ENCODE data around the gene FTO. TPM values are rescaled to one million over a fixed set of nuclear protein-coding genes. Genes with fewer than 3 reads are reported as not detected.

FTO gene
- total RNA-seq, 4 donors from 2014 or later = 21.3 to 50.5 (median 40.8) TPM

DNA sequence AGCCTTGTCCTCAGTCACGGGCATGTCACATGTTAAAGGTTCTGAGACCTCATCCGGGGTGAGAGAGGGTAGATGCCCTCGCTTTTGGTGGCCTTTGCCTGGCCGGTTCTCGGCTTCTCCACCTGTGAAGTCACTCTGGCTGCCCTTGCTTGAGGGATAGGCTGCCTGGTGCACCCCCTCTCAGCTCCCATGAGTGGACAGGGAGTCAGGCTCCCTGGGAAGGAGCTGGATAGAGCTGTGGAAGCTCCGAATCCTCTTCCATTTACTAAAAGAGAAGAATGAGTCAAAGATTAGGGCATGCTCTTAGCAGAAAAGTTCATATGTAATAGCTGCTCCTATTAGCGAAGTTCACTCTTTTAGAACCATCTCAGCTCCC is 440.6 kb downstream of the FTO start:
- TF ChIP-seq EP300 (IDR thresholded peaks at IDR 0.05; ENCODE audit: low read depth) (no peak), POLR2A (IDR thresholded peaks at IDR 0.05) (no peak), POLR2AphosphoS5 (IDR thresholded peaks at IDR 0.05) (no peak)
- TF ChIP-seq, protein P1, sequence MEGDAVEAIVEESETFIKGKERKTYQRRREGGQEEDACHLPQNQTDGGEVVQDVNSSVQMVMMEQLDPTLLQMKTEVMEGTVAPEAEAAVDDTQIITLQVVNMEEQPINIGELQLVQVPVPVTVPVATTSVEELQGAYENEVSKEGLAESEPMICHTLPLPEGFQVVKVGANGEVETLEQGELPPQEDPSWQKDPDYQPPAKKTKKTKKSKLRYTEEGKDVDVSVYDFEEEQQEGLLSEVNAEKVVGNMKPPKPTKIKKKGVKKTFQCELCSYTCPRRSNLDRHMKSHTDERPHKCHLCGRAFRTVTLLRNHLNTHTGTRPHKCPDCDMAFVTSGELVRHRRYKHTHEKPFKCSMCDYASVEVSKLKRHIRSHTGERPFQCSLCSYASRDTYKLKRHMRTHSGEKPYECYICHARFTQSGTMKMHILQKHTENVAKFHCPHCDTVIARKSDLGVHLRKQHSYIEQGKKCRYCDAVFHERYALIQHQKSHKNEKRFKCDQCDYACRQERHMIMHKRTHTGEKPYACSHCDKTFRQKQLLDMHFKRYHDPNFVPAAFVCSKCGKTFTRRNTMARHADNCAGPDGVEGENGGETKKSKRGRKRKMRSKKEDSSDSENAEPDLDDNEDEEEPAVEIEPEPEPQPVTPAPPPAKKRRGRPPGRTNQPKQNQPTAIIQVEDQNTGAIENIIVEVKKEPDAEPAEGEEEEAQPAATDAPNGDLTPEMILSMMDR (IDR thresholded peaks at IDR 0.05) = no peak
- Histone ChIP-seq H3K4me1 (no peaks in the 10 kb centered on the region), H3K36me3 (no peaks in the 10 kb centered on the region), H3K9me3 (no peaks in the 10 kb centered on the region), H3K27ac (no peak overlapping the region), H3K27me3 (no peaks in the 10 kb centered on the region), H3K4me3 (no peak overlapping the region)
- DNase-seq = no peak
- in situ Hi-C loops (cut with MboI; ENCODE audit: low pct_ligation_motif_present in 1 of 4, low pct_unique_long_range_greater_than_20kb in 1 of 4, low sequenced_read_pairs in 3 of 4) = no loop called here
- 58 to 100% methylated on average over 1 to 7 of the region's 7 CpGs for WGBS, 2 donors (ENCODE audit: low coverage in 1 of 2)
- intact Hi-C loops (cut with DNase I; ENCODE audit: low total_unique reads) = no loop called here

DNA sequence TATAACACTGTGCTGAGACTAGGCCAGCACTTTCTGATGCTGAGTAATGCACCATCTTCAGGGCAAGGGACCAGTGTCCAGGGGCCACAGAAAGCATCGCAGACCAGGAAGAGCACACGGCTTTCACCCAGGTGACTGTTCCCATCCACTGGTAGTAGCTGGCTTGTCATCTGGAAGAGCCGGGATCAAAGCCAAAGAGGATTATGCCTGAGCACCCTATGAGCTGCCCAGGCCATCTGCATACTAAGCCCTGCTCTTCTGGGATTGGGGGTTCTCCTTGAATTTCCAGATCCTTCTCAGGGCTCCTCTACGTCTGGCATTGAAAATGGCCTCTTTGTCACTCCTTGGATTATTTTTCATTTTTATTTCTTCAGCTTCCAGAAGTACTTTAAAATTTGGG is 441.9 kb downstream of the FTO start:
- Histone ChIP-seq H3K36me3 (no peaks in the 10 kb centered on the region), H3K4me3 (no peak overlapping the region), H3K4me1 (no peaks in the 10 kb centered on the region), H3K9me3 (no peaks in the 10 kb centered on the region), H3K27ac (no peak overlapping the region), H3K27me3 (no peaks in the 10 kb centered on the region)
- intact Hi-C loops (cut with DNase I; ENCODE audit: low total_unique reads) (no loop called here), in situ Hi-C loops (cut with MboI; ENCODE audit: low pct_ligation_motif_present in 1 of 4, low pct_unique_long_range_greater_than_20kb in 1 of 4, low sequenced_read_pairs in 3 of 4) (no loop called here)
- no peak for DNase-seq
- TF ChIP-seq POLR2AphosphoS5 (IDR thresholded peaks at IDR 0.05) = no peak
- 87 to 89% methylated on average over 3 to 4 of the region's 4 CpGs for WGBS, 2 donors (ENCODE audit: low coverage in 1 of 2)

DNA sequence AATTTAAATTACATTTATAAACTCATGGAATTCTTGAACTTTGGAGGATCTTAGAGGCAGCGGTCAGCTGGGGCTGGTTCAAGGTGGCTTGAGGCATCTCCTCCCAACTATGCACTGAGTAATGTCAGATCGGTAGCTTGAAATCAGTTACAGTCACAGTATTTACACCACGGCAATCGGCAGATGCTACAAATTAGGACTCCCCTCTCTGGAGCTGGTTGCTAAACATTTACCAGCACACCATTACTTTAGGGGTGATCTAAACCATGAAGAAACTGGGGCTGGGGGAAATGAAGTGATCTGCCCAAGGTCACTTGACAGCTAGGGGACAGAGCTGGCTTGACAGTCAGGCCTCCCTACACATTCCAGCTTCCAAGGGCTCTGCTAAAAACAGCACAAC is 445.0 kb downstream of the FTO start:
- H3K4me1 ChIP-seq = no peaks in the 10 kb centered on the region
- no peak for TF ChIP-seq EP300 (IDR thresholded peaks at IDR 0.05; ENCODE audit: low read depth)
- TF ChIP-seq, protein P1 (IDR thresholded peaks at IDR 0.05) = no peak
- TF ChIP-seq POLR2A (IDR thresholded peaks at IDR 0.05) = no peak
- no peak for TF ChIP-seq POLR2AphosphoS5 (IDR thresholded peaks at IDR 0.05)
- in situ Hi-C loops (cut with MboI; ENCODE audit: low pct_ligation_motif_present in 1 of 4, low pct_unique_long_range_greater_than_20kb in 1 of 4, low sequenced_read_pairs in 3 of 4) = no loop called here
- intact Hi-C loops (cut with DNase I; ENCODE audit: low total_unique reads) = no loop called here
- WGBS, 2 donors (ENCODE audit: low coverage in 1 of 2) = 90% methylated on average over 4 of the region's 4 CpGs; no CpG with 5 or more reads in 1 of the 2 donors
- no peaks in the 10 kb centered on the region for H3K36me3 ChIP-seq
- peaks cover 3% of the 10 kb centered on the region for H3K27me3 ChIP-seq
- H3K9me3 ChIP-seq = no peaks in the 10 kb centered on the region
- H3K4me3 ChIP-seq = no peak overlapping the region
- no peak overlapping the region for H3K27ac ChIP-seq
- DNase-seq = no peak

DNA sequence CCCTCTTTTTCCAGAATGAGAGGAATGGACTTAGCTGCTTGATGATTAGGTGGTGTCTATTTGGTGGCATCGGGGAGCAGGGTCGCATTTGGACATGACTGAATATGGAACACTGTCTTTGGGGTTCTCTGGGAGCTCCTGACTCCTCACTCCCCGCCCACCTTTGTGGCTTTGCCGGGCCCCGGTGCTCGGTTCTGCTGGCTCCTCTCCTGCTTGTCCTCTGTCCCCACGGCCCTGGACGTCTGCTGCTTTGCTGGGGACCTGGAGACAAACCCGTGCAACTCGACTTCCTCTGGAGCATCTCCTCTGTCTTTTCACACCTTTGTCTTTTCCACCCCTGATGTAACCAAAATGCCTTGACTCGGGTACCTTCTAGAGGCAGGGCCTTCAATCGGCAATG is 446.9 kb downstream of the FTO start:
- WGBS, 2 donors (ENCODE audit: low coverage in 1 of 2) = 60 to 74% methylated on average over 4 to 12 of the region's 12 CpGs
- intact Hi-C loops (cut with DNase I; ENCODE audit: low total_unique reads) = loop anchor here (5.0 kb wide), 1 partner anchor 559 kb away; no protein-coding TSS in a partner anchor
- Histone ChIP-seq H3K9me3 (no peaks in the 10 kb centered on the region), H3K36me3 (no peaks in the 10 kb centered on the region), H3K27ac (no peak overlapping the region), H3K4me1 (no peaks in the 10 kb centered on the region), H3K4me3 (no peak overlapping the region), H3K27me3 (peaks cover 3% of the 10 kb centered on the region)
- in situ Hi-C loops (cut with MboI; ENCODE audit: low pct_ligation_motif_present in 1 of 4, low pct_unique_long_range_greater_than_20kb in 1 of 4, low sequenced_read_pairs in 3 of 4) = no loop called here
- no peak for TF ChIP-seq POLR2AphosphoS5 (IDR thresholded peaks at IDR 0.05)
- DNase-seq = no peak

DNA sequence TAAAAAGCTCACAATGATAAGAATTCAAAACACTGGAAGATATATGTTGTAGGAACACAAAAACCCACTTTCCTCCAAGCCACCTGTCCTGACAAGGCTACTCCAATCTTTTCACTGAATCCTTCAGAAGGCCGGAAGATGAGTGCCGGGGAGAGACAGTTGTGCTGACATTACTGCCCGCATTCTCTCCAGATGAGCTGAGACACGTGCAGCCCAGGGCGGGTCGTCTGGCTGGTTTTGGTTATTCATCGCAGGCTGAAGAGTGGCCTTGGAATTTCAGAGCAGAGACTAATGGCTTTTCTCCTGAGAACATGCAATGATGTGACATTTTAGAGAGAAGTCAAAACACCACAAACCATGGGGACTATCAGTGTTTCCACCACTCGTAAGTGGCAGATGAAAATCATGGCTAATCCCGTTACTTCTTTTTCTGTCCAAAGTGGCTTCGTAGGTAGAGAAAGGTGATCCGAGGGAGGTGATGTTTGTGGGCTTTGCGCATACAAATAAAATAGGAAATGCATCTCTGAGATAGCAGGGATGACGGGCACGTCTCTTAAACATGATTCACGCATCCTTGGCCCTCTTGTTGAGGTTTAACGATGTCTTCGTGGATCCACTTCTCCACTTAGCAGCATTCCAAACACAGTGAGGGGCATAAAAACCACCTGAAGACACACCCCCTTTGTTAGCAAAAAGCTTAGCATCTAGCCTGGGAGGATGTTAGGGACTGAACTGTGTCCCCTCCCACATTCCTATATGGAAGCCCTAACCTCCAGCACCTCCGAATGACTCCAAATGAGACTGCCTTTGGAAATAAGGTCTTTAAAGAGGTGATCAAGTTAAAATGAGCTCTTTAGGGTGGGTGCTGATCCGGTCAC is 448.6 kb downstream of the FTO start:
- Histone ChIP-seq H3K9me3 (no peaks in the 10 kb centered on the region), H3K27ac (no peak overlapping the region), H3K4me1 (no peaks in the 10 kb centered on the region), H3K36me3 (no peaks in the 10 kb centered on the region), H3K4me3 (no peak overlapping the region), H3K27me3 (peaks cover 3% of the 10 kb centered on the region)
- 81 to 90% methylated on average over 17 to 19 of the region's 19 CpGs for WGBS, 2 donors (ENCODE audit: low coverage in 1 of 2)
- TF ChIP-seq POLR2A (IDR thresholded peaks at IDR 0.05) = no peak
- TF ChIP-seq, protein P1 (IDR thresholded peaks at IDR 0.05) = no peak
- no peak for TF ChIP-seq EP300 (IDR thresholded peaks at IDR 0.05; ENCODE audit: low read depth)
- no peak for TF ChIP-seq POLR2AphosphoS5 (IDR thresholded peaks at IDR 0.05)
- in situ Hi-C loops (cut with MboI; ENCODE audit: low pct_ligation_motif_present in 1 of 4, low pct_unique_long_range_greater_than_20kb in 1 of 4, low sequenced_read_pairs in 3 of 4) (no loop called here), intact Hi-C loops (cut with DNase I; ENCODE audit: low total_unique reads) (loop anchor here (5.0 kb wide), 1 partner anchor 560 kb away; no protein-coding TSS in a partner anchor)
- DNase-seq = no peak
